CD4-positive, alpha-beta T cell treated with Interleukin-17A for 4 hours (primary cell): ENCODE data around the gene HIPK2.

ENCODE experiments used
- DNase-seq: peaks from one replicate; pipeline ENCODE4 v3.0.0-alpha.2; 2020; ENCODE audit warnings: mixed read lengths

The HIPK2 gene

DNA sequence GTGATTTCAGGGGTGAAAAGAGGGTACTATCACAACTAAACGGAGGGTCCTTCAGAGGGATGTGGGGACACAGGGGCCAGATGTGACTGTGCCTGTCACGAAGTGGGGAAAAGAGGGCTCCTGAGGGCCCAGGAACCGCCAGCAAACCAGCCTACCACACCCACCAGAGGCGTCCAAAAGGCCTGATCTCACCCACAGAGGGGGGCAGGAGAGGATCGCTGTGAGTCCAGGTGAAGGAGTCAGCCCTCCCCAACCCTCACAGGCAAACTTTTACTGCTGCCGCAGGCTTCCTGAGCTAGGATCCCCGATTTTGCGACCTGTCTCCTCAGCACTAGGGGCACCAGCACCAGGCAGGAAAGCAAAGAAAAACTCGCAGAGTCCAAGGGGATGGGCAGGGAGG lies 64.7 kb downstream of the HIPK2 start:
- DNase-seq, result no peak

GRCh38 chr7:139711991-139712743 lies 65.6 kb downstream of the HIPK2 start:
- DNase-seq, result no peak

DNA sequence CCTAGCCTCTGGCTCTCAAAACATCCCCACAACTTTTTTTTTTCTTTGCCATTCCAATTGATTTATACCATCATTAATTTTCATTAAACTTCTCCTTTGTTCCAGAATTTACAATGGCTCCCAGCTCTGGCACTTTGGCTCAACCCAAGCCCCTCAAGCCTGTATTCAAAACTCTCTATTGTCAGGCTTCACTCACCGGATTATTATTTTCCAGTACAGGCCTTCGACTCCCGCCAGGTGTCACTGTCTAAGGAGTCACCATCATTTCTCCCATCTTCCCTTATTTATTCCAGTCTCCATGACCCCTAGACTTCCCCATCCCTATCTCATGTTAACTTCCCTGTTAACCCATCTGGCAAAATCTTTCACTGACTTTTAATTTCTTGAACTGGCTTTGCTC lies 67.8 kb downstream of the HIPK2 start:
- no peak for DNase-seq

- no peak for DNase-seq
Observed at GRCh38 chr7:139709485-139709884, 68.3 kb downstream of the HIPK2 start.

DNA sequence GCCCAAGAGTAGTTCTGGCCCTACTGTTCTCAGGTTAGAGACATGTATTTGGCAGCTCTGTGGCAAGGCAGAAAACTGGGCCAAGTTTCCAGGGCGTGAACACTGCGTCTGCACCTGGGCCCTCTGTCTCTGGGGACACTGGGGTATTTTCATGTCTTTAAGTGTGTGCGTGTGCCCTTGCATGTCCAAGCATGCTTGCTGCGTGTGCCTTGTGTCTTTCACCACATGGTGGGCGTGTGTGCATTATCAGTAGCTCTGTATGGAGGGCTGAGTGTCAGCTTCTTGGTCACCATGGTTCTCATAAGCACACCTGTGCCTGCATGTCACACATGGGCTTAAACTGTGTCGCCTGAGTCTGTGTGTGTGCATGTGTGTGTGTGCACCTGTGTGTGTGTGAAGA lies 69.3 kb downstream of the HIPK2 start:
- no peak for DNase-seq

- no peak for DNase-seq
Observed at GRCh38 chr7:139706837-139707236, 71.0 kb downstream of the HIPK2 start.

DNA sequence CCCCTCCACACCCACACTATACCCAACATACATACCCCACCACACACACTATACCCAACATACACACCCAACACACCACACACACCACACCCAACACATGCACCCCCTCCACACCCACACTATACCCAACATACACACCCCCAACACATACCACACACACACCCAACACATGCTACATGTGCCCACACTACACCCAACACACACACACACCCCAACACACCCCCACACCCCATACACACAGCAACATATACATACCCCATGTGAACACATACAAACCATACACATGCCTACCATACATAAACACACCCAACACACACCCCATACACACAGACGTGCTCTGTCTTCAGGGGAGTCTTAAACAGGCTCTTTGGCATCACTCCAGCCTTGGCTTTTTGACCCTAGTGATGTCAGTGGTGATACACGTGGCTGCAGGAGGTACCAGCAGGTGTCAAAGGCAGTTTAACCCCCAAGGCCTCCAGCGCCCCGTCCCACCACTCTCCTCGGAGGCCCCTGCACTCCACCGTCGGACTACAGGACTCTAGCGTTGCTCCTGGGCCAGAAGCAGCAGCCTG lies 73.4 kb downstream of the HIPK2 start:
- no peak for DNase-seq

DNA sequence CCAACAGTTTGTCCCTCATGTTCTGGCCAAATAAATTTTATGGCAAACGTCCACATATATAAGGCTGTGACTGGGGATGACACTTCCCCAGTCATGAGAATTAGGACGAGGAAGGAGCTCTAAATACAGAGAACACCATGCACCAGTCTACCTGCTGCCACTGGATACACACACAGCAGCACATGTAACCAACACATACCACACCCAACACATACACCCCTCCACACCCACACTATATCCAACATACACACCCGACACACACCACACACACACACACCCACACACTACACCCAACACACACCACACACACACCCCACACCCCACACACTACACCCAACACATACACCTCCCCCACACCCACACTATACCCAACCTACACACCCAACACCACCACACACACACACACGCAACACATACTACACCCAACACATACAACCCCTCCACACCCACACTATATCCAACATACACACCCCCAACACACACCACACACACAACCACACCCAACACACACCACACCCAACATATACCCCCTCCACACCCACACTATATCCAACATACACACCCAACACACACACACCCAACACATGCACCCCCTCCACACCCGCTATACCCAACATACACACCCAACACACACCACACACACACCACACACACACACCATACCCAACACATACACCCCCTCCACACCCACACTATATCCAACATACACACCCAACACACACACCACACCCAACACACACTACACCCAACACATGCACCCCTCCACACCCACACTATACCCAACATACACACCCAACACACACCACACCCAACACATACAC lies 74.1 kb downstream of the HIPK2 start:
- DNase-seq, result no peak

- no peak for DNase-seq
Observed at GRCh38 chr7:139702811-139703486, 74.8 kb downstream of the HIPK2 start.

DNA sequence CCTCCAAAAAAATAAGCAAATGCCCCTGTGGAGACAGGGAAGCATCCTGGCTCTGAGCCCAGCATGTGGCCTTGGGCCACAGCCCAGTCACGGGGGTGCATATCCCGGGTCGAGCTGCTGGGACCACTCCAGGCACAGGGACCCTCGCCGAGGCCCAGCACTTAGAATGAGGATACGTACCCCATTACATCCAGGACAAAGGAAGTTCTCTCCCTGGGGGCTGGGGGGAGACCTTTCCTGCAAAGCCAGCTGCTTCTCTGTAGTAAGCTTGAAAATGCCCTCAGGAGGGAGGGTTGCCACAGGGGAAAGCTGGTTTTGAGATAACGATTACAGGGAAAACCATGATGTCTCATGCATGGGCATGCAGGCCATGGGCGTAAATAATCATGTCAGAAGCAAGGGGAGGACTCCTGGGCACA lies 75.5 kb downstream of the HIPK2 start:
- DNase-seq, result no peak

GRCh38 chr7:139701908-139702307 lies 75.9 kb downstream of the HIPK2 start:
- no peak for DNase-seq

DNA sequence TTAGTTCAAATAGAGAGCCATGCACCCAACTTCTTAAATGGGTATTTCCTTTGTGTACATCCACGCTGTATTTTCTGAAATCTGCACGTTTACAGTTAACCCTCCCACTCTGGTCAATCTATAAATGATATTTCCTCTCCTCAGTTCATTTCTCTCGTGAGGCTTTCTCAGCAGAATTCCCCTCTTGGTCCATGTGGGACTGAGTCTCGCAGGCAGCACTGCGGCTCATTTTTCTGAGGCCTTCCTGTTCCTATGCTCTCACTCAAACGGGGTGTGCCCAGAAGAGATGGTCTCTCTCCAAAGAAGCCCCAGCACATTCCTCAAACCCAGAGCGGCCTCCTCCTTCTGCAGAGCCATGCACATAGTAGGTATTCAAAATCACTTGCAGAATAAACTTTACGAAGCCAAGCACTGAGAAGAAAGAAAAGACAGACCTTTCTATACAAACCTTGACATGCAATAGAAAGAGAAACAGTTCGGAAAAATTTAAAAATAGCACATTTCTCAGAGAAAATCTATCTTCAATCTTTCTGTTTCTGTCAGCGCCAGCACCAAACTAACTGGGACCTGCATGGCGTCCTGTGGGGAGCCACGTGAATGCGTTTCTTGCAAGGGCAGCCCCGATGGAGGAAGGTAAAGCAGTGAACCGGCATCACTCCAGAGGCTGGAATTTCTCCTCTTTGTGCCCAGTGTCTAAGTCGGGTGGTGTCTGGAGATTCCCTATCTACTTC lies 77.1 kb downstream of the HIPK2 start:
- DNase-seq, result no peak

GRCh38 chr7:139699640-139700504 lies 77.9 kb downstream of the HIPK2 start:
- DNase-seq, result no peak

DNA sequence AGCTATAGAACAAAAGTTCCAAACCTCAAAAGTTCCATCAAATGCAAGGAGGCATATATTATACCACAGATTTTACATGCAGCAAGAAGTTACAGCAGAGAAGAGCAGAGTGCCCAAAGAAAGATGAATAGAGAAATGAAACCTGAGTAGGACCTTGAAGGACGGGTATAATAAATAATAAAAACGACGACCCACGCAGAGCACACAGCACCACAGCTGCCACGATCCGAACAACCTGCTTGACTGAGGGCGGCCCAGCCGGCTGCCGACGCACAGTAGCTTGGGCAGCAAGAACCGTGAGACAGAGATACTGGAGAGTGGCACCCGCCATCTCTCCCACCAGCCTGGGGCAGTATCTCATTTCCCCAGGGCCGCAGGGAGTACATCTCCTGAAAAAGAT lies 79.0 kb downstream of the HIPK2 start:
- no peak for DNase-seq

GRCh38 chr7:139698278-139698677 lies 79.5 kb downstream of the HIPK2 start:
- DNase-seq, result no peak

DNA sequence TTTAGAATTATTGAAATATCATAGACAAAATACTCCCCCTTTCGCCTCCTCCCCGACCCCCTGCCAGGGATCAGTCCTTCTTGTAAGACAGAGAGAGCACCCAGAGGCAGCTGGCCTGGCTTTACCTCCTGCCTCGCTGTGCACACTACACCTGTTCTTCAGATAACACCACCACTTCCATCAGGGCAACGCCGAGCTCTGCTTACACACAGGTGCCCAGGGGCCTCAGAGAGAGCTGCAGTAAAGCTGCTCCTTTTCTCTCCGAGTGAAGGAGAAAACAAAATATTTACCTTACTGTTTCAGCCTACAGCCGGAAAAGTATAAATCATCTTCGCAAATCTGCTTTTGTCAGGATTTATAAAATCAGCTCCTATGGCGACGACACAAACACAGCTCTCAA lies 80.7 kb downstream of the HIPK2 start:
- no peak for DNase-seq

- peak; percentile 12 for DNase-seq
Observed at GRCh38 chr7:139696552-139696951, 81.2 kb downstream of the HIPK2 start.

DNA sequence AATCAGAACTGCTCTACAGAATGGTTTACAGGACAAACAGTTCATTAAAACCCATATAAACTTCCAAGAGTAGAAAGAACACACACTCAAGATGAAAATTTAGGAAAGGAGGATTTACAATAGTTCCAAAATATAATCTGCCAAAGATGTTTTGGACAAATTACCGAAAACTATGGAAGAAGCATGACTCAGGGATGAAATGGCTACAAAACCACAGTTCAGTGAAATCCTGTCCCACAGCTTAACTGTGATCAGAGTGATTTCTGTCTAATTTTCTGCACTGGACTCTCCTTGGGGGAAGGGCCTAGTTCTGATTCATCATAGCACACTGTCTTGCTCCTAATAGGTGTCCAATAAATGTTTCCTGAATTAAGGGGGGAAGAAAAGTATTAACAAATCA lies 82.2 kb downstream of the HIPK2 start:
- DNase-seq, result no peak

- DNase-seq, result no peak
Observed at GRCh38 chr7:139695051-139695450, 82.7 kb downstream of the HIPK2 start.

- DNase-seq, result no peak
Observed at GRCh38 chr7:139694389-139694676, 83.5 kb downstream of the HIPK2 start.

DNA sequence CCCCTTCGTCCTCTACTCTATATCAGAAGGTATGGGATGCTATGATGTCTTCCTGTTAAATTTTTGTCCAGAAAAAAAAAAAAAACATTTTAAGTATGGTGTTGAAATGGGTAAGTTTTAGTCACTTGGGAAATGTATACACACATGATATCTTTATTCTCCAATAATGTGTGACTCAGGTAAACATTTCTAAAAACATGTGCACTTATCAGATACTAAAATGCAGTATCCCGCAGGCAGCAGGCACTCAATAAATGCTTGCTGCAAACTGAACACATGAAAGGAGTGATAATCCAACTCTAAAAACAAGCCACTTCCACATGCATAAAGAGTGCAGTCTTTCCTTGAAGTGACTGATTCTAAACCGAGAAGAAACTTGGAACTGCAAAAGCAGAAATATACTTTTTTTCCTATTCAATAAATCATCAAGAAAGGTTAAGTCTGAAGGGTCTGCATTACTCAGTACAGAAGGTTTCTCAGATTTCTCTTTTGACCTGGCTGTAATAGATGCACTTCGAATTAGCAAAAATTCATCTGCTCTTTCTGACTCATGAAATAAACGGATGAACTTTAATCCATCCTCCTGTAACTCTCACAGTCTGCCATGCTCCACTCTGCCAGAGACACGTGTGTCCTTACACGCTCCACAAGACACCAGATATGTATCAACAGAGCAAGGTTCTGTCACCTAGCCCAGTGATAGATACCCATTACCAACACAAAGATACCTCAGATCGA lies 84.0 kb downstream of the HIPK2 start:
- no peak for DNase-seq
